Keratinocyte (primary cell): ENCODE data around the gene SLC7A4.

ENCODE experiments used
- CTCF ChIP-seq, 3 experiments: IDR thresholded peaks in 1 of 3; conservative IDR thresholded peaks in 1 of 3; optimal IDR thresholded peaks in 1 of 3; 2 replicates in 2 of 3; 3 replicates in 1 of 3; pipeline versions ENCODE3 to v1.5.1; 2011; ENCODE audit warnings: low read length in 3 of 3, mild to moderate bottlenecking in 3 of 3, moderate library complexity in 2 of 3, control low read depth in 1 of 3, inconsistent platforms in 1 of 3; ENCODE audit not compliant: insufficient read depth in 2 of 3; ENCODE audit errors: extremely low read depth in 1 of 3
- EZH2 ChIP-seq: IDR thresholded peaks from one replicate; pipeline ENCODE4 v1.6.1; 2012; ENCODE audit warnings: inconsistent platforms, mild to moderate bottlenecking, low read length, moderate library complexity

GRCh38 chr22:21064917-21065864 is 32.8 kb upstream of the SLC7A4 start:
- TF ChIP-seq EZH2 (no peak), CTCF (optimal IDR thresholded peaks at IDR 0.05 in 1 of 3, IDR thresholded peaks at IDR 0.05 in 1 of 3, conservative IDR thresholded peaks at IDR 0.05 in 1 of 3; ENCODE audit: extremely low read depth in 1 of 3, insufficient read depth in 2 of 3, low read length in 3 of 3) (no peak)
